Ureter (tissue), 1 donor: ENCODE measurements around the gene SRGAP2B. TPM values are rescaled to one million over a fixed set of nuclear protein-coding genes. Genes with fewer than 3 reads are reported as not detected.
"Not testable (repeated sequence)": the region's sequence is repeated elsewhere in the genome, so short reads cannot be mapped to it uniquely, and the experiment has no call there.

Experiments
- DNase-seq: peaks from one replicate; pipeline ENCODE4 v3.0.0-alpha.2; 2020; ENCODE audit warnings: low spot score
- total RNA-seq: library from RNA; stranded (reverse); gene quantifications from one replicate; pipeline ENCODE4 v1.2.4, GENCODE V29; 2023
- donor health status: DM: yes; HTN: yes; CAD: no.

The SRGAP2B gene
- total RNA-seq, 1 donor from 2014 or later, result 36.4 TPM

DNA sequence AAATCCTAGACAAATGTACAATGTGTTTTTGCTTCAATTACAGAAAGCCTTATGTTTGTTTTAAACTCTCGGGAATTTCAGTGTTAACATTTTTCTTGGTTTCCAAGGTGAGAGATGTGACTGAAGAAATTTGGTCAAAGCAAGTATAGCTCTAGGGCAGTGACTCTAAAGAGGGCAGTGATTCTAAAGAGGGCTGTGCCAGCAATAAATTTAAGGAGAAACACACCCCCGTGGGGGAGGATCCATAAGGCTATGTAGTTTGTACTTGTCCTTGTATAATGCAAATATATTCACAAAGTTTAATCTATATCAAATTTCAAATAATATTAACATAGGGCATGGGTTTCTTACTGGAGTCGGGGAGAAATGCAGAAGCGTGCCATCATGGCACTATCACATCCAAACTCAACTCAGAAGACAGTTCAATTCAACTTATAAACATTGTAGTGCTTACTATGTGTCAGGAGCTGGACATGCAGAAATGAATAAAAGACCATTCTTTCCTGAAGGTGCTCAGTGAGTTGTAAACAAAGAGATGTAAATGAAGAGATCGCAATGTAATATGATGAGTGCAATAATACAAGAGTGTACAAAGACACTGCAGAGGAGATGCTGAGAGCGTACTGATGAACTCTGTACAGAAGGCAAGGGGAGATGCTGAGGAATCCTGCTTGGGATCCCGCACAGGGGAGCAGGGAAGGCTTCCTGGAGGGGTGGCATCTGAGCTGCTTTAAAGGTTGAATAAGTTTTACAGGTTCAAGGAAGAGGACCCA is 12.5 kb downstream of the SRGAP2B start:
- not testable (repeated sequence) for DNase-seq

DNA sequence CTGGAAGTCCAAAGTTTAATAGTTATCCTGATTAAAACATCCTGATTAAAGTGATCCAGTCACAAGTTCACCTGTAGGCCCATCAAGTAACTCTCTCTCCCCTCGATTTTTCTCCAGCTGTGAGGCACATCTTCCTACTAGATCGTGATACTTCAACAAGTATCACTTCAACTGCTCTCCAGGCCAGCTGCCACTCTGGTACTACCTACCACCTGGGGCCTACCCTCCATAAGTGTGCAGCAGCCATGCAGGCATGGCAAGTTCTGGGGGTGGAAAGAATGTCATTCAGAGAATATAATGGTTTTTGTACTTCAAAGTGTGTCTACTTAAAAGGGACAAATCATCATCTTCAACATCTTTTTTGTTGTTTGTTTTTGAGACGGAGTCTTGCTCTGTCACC is 14.9 kb downstream of the SRGAP2B start:
- DNase-seq, result not testable (repeated sequence)

DNA sequence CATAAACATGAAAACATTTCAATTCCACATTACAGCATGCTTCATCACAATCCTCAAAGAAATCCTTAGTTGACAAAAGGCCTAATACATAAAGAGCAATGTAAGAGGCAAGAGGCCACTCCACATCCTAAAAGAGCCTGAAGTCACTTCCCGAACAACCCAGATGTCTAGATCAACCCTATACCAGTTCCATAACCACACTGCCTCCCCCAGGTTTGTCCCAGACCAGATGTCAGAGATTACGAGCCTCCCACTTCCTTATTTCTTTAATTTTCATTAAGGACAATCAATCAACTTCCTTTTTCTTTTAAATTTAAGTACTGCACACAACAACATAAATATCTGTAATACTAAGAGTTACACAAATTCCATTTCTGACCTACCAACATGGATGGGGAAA is 15.4 kb downstream of the SRGAP2B start:
- DNase-seq, result not testable (repeated sequence)

DNA sequence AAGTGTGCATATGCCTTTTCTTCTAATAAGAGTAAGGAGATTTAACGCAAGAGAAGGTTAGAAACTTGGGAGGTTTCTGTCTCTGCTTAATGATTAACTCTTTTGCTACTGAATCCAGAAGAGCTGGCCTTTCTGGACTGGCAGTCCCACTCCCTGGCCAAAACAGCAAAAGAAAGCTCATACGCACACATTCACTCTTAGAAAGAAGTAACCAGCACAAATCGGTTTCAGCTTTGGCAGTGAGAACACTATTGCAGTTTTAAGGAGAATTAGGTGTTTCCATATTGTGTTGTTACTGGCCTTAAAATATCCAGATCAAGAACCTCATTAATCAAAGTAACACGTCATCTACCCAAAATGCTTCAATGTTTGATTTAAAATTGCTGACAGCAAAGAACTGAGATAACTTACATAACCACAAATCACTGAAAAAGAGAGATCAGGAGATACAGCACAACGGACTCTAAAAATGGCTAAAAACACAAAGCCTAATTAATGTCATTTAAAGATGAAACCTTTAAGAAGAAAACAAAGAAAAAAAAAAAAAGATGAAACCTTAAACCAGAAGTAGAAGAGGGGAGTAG is 16.2 kb downstream of the SRGAP2B start:
- DNase-seq, result not testable (repeated sequence)

DNA sequence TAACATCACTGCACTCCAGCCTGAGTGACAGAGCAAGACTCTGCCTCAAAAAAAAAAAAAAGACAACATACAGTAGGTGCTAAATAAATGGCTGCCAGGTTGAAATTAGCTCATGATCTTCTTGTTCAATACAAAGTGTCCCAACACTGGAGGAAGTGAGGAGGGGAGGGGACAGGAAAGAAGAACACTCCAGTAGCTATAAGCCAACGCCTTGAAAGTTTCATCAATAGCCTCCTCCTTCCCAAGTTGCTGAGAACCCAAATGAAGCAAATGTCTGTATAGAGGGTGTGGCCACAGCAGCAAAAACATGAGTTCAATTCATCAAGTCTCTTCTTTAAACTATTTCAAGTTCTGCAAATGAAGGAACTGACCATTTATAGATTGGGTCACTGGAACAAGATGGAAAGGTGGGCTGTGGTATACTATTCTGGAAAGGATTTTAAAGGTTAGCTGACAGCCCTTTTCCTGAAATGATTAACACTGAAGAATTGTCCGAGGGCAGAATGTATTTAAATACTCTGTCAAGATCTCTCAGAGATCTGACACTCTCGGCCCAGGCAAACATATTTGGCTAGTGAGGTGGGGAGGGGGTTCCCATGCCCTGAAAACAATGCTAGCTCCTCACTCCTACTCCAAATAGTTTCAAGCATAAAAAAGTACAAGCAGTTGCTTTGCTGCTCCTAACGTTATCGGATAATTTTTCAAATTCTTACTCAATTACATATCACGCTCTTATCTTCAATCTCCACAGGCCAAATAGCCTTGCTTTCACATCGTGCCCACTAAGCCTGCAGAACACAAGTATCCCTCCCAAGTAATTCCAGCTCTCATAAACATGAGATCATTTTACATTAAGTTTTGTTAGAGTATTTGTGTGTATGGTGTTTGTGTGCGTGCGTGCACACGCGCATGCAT is 17.0 kb downstream of the SRGAP2B start:
- DNase-seq, result not testable (repeated sequence)

DNA sequence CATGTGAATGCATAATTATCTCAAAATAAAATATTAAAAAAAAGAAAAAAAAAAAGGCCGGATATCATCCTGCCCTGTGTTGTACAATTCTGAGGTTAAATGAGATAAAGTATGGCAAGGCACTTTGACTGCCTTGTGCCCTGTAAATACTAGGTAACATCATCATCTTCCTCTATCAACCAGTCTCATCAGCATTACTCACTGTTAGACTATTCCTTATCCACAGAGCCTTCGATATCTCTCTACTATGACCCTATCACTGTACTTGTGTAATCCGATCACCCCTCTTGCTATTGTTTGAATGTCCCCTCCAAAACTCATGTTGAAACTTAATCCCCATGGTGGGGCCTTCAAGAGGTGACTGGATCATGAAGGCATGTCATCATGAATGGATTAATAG is 18.3 kb downstream of the SRGAP2B start:
- DNase-seq, result not testable (repeated sequence)

DNA sequence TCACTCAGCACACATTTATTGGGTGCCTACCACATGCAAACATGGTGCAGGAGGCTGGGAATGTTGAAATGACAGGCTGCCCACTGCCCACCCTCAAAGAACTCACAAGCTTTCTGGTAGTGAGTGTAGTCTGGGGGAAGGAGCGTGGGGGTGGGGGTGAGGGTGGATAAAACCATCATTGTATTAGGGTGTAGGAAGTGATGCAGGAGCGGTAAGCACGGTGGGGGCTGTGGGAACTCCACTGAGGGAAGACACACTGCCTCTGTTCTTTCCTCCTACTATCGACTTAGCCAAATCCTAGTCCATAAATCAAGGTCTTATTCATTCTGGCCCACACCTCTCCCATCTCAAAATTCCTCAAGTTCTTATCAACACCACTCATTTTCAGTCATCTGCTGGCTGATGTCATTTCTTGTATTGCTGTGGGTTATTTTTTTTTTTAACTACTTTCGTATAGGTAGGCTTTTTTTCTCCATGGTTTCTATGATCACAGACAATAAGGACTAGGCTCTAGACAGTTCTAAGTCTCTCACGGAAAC is 21.0 kb downstream of the SRGAP2B start:
- DNase-seq, result not testable (repeated sequence)

DNA sequence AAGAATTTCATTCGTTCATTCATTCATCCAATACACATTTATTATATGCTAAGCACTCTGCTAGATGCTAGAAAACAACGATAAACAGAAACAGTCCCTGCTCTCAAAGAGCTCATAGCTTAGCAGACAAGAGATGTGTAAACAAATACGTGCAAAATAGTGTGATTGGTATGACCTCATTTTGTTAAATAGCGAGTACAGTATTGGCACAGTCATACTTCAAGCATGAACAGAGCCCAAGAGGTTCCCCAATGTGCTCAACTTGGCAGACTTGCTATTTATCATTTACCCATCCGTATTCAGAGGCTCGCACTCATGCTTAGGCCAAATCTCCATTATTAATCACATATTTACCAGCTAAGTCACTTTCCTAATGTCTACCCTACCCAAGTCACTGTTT is 23.6 kb downstream of the SRGAP2B start:
- not testable (repeated sequence) for DNase-seq

DNA sequence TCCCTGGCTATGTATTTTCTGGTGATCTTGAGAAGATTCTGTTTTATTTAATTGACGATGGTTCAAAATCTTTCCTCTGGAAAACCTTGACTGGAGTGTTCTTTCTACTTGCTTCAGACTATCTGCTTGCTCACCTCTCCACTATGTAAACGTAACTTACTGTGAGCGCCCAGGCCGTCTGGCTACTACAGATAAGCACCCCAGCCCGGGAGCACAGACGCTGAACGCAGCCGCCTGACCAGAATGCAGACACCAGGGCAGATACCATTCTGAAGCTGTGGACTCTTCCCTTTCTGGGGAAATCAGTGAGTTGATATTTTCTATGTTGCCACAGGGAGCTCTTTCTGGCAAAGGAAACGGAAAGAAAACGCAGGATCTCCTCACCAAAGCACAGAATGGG is 28.6 kb downstream of the SRGAP2B start:
- DNase-seq, result not testable (repeated sequence)

DNA sequence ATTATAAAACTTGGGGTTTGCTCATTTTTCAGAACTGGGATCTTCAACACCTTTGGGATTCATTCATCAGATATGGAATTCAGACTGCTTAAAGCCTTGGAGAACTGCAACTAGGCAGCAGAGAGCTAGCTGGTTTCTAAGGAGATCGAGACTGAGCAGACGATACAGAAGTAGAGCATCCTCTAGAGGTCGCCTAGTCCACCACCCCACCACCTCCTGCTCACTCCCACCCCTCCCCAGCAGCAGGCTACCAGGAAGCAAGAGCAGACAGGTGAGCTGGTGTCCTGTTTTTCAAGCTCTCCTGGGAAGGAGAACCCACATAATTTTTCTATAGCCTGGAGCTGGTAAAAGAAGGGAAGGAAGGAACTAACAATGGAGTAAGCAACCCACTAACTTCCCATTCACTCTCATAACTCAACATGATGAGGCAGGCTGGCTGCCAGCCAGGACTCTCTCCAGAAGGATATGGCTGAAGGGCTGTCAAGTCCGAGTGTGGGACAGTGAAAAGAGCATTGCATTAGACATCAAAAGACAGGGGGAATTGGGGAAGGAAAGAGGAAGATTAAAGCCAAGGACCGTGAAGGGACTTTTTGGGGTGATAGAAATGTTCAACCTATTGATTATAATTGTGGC is 29.8 kb downstream of the SRGAP2B start:
- not testable (repeated sequence) for DNase-seq

DNA sequence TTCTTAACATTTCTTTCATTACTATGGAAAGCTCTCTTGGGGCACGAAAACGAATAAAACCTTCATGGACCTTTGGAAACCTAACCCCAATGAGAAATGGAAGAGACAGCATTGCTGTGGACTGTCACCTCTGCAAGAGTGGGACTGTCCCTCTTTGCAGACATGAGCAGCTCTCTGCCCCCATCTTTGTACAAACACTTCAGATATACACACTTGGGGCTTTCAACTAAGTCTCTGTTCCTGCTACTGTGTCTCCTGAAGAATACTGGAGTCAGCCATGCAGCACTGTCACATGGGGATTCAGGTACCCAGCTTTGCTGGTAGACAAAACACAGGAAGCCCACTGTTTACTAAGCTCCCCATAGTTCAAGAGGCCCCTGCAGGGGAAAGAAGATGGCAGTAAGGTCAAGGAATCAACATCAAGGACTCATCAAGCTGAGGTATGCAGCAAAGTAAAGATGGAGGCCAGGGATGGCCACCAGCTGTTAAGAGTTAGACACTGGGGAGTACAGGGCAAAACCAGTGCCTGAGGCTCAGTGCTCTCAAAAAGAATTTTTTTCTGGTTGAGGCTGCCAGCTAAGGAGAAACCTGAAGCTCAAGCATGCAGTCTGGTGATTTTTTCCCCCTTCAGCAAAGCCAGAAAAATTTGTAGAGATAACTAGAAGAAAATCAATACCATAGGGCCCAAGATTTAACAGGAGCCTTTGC is 31.0 kb downstream of the SRGAP2B start:
- not testable (repeated sequence) for DNase-seq

DNA sequence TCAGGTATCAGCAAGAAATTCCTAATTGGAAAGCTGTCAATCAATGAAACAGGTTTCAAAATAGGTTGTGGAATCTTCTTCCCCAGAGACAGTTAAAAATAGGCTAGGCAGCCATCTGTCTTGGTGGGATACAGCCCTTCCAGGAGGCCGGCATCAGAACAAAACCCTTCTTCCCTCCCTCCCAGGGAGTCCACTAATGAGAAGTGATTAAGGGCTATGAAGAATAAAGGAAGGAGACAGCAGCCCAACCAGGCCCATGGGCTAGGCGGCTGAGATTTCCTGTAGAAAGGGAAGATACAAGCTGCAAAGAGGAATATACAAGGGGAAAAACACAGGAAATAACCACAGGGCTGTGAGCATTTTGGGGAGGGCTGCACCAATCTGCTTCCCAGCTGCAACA is 31.8 kb downstream of the SRGAP2B start:
- not testable (repeated sequence) for DNase-seq

DNA sequence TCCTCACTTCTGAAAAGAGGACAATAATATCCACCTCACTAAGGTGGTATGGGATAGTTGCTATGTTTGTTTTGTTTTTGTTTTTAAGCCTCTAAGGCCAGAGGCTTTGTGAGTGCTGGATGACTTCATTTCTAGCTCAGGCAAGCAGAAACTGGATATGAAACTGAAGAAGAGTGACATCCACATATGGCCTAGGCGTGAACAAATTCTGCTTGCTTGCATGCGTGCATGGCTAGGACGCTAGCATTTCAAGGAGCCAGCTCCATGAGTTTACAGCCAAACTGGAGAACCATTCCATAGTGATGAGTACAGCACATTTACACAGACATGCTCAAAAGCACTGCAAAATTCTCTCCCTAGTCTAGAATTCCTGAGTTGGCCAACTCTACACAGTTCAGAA is 36.9 kb downstream of the SRGAP2B start:
- DNase-seq, result not testable (repeated sequence)

DNA sequence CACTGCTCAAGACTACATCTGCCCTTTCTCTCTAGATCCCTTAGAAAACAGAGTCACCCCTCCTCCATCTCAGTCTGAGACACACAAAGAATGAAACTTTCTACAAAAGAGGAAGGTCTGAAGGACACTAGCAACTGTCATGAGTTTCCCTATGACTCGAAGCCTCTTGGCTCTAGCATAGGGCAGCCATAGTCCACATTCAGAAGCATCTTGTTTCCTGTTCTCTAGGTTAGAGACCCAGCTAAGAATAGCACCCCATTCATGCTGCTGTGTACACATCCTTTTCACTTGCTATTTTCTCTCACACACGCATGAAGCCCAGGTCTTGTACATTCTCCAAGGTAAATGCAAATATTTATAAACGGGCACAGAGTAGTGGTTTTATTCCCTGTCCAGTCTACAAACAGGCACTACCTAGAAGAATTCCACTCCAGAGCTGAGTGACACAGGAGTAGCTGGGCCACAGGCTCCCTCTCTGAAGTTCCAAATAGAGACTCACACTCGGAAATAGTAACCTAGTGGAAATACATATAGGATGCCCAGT is 39.8 kb downstream of the SRGAP2B start:
- not testable (repeated sequence) for DNase-seq

DNA sequence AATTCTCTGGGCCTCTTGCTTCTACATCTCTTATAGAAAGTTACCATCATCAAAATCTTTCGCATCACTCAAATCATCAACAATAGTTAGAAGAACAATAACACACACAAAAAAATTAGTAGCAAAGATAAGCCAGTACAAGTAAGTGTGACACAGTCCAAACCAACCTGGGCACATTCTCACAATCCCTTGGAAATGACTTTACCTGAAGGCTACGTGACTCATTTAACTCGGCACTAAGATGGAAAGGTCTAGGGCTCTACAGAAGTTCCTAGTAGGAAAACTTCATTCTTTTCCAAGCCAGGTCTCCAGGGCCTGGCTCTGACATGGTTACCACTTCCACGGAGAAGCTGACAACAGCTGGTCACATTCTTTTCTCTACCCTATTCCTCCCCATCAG is 41.7 kb downstream of the SRGAP2B start:
- DNase-seq, result not testable (repeated sequence)

DNA sequence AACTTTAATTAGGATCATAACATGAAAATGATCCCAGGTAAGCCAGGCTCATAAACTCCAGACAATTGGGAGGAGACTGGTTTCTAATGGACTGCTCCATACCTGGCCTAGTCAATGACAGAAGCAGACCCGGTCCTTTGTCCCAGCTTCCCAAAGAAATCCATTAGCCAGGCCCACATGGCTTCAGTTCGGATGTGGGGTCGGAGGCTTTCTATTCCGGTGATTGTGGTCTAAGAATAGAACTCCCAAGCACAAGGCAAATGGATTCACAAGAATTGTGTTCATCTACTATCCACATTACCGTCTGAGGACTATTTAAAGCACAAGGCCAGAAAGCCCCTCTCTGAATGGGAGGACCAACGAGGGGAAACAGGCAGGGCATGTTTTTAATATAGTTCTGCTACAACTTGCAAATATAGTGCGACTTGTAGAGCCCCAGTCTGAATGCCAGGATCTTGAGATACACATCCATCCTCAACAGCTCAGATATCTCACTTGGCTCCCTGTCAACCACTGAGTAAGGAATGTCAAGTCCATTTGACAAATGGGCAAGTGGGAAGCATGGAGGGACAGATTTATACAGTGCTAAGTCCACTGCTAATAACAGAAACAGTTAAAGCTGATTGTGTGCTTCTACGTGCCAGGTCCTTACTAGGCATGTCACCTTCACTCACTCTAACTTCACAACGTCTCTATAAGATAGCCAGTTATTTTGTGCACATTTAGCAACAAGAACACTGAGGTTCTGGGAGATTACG is 42.9 kb downstream of the SRGAP2B start:
- DNase-seq, result not testable (repeated sequence)

DNA sequence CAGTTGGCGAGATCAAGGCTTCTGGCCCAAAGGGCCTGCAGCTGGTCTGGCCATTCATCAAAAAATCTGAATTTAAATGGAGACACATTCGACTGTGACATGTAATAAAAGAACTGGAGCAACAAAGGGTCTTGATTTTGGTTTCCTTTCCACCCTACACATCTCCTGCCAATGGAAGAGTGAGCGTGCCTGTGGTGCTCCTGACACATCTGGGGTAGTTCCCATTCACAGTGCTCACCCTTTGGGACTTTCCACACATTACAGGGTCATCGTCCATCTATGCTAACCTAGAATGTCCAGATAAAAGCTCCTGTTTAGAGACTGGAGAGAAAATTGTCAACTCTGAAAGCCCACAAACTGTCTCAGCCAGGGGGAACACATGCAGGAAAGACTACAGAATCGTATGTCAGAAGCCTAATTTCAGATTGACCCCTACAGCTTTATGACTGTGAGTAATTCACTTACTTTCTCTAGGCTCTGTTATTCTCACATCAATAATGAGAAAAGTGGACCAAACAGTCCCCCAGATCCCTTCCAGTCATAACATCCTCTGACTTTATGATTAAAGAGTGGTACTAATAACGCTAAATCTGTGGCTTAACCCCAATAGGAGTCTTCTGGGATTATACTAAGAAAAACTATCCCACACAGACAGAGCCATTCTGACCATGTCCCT is 46.8 kb downstream of the SRGAP2B start:
- not testable (repeated sequence) for DNase-seq

DNA sequence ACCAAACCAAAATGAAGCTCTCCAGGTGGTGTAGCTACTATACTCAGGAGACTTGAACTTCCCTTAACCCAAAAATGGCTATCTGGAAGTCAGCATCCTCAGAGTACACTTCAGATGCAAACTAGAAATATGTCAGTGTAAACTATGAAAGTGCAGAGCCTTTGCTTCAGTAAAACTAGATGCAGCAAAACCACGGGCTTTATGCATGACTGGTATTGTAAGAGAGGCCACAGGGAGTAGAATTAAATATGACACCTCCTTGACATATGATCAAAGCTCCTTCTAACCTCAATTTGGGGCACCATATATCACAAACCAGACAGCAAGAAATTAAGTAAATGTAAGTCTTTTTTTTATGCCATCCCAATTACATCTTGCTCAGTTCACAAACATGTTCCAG is 47.6 kb downstream of the SRGAP2B start:
- not testable (repeated sequence) for DNase-seq
